ENCODE measurements around the gene TRAPPC5. TPM values are rescaled to one million over a fixed set of nuclear protein-coding genes. Genes with fewer than 3 reads are reported as not detected.
A peak's percentile ranks its signal among the peaks of the same experiment; 100 is the strongest.

Gene TRAPPC5
- polyA plus RNA-seq, 3 donors from 2014 or later: 109 to 217 (median 115) TPM

DNA sequence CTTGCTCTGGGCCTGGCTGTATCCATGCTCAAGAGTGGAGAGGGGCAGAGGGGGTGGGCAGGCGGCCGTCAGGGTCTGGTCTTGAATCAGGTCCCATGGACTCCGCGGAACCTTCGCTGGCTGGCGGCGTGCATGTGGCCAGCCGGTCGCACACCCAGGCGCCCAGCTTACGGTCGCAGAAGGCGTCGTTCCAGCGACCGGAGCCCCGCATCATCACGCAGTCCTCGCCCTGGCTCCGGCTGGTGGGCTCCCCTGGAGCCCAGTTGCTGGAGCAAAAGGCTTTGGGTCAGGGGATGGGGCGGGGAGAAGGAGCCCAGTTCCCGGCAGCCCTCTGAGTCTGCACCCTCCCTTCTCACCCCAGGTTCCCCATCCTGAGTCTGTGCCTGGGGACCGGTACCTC lies 8.5 kb downstream of the TRAPPC5 start:
- peaks cover 0 to 7% of the 10 kb centered on the region in 2 donors for H3K4me1 Mint-ChIP-seq
- no peak for DNase-seq

DNA sequence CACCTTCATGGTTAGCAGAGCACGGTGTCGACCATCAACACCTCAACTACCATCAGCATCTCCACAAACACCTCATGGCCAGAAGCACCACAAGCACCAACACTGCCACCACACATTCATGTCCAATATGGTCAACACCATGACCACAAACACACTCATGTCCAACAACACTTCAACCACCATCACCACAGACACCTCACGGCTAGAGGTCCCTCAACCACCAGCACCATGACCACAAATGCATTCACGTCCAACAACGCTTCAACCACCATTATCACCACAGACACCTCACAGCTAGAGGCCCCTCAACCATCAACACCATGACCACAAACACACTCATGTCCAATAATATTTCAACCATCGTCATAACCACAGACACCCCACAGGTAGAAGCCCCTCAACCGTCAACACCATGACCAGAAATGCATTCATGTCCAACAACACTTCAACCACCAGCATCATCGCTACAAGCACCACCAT lies 10.2 kb downstream of the TRAPPC5 start:
- H3K4me3 Mint-ChIP-seq: no peak overlapping the region
- H3K27me3 Mint-ChIP-seq (ENCODE audit: low read depth in 3 of 3): peaks cover 14 to 48% (median 36%) of the 10 kb centered on the region in 3 donors
- H3K4me1 Mint-ChIP-seq: peaks cover 0 to 9% of the 10 kb centered on the region in 2 donors
- DNase-seq: peak; percentile 76 to 83 (median 81)
- H3K9me3 Mint-ChIP-seq: peaks cover 0 to 1% (median 0%) of the 10 kb centered on the region in 6 donors
- no peak overlapping the region for H3K27ac Mint-ChIP-seq
- no peaks in the 10 kb centered on the region for H3K36me3 Mint-ChIP-seq

More for the DNA sequence above, 8.5 kb downstream of the TRAPPC5 start:
- Mint-ChIP-seq H3K27ac (peak overlapping the region in 2 of 6 donors; percentile 10 to 22), H3K27me3 (ENCODE audit: low read depth in 3 of 3) (peaks cover 7 to 33% (median 25%) of the 10 kb centered on the region in 3 donors), H3K9me3 (peaks cover 0 to 1% (median 0%) of the 10 kb centered on the region in 6 donors), H3K4me3 (no peak overlapping the region), H3K36me3 (peaks cover 0 to 3% (median 0%) of the 10 kb centered on the region in 3 donors)

DNA sequence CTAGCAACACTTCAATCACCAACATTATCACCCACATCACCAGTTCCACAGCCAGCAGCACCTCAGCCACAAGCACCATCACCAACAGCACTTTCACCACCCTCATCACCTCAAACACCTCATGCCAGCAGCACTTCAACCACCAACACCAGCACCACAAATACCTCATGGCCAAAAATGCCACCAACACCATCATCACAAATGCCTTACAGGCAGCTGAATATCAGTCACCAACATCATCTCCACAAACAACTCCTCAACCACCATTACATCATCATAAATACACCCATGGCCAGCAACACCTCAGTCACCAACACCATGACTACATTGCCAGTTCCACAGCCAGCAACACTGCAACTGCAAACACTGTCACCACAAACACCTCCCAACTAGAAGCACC lies 10.9 kb downstream of the TRAPPC5 start:
- Mint-ChIP-seq H3K36me3 (no peaks in the 10 kb centered on the region), H3K27me3 (ENCODE audit: low read depth in 3 of 3) (peaks cover 14 to 48% (median 40%) of the 10 kb centered on the region in 3 donors), H3K9me3 (peaks cover 0 to 1% (median 0%) of the 10 kb centered on the region in 6 donors), H3K27ac (no peak overlapping the region), H3K4me3 (no peak overlapping the region), H3K4me1 (peaks cover 0 to 9% of the 10 kb centered on the region in 2 donors)
- peak; percentile 71 to 77 (median 74) for DNase-seq

DNA sequence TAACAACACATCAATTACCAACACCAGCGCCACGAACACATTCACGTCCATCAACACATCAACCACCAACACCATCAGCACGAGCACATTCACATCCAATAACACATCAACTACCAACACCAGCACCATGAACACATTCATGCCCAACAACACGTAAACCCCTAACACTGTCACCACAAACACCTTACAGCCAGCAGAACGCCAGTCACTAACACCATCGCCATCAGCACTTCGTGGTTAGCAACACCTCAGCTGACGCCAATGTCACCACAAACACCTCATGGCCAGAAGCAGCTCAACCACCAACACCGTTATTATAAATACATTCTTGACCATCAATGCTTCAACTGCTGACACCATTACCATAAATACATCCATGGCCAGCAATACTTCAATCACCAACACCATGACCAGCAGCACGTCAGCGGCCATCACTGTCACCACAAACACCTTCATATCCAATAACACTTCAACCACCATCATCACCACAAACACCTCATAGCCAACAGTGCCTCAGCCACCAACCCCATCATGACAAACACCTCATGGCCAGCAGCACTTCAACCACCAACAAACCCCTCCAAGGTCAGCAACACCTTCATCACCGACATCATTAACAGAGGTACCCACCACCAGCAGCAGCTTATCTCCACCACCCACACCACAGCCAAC lies 11.9 kb downstream of the TRAPPC5 start:
- no peaks in the 10 kb centered on the region for H3K36me3 Mint-ChIP-seq
- peak; percentile 78 to 82 (median 80) for DNase-seq
- H3K9me3 Mint-ChIP-seq: peaks cover 0 to 1% (median 0%) of the 10 kb centered on the region in 6 donors
- peaks cover 0 to 9% of the 10 kb centered on the region in 2 donors for H3K4me1 Mint-ChIP-seq
- no peak overlapping the region for H3K4me3 Mint-ChIP-seq
- peaks cover 18 to 44% (median 37%) of the 10 kb centered on the region in 3 donors for H3K27me3 Mint-ChIP-seq (ENCODE audit: low read depth in 3 of 3)
- H3K27ac Mint-ChIP-seq: no peak overlapping the region

DNA sequence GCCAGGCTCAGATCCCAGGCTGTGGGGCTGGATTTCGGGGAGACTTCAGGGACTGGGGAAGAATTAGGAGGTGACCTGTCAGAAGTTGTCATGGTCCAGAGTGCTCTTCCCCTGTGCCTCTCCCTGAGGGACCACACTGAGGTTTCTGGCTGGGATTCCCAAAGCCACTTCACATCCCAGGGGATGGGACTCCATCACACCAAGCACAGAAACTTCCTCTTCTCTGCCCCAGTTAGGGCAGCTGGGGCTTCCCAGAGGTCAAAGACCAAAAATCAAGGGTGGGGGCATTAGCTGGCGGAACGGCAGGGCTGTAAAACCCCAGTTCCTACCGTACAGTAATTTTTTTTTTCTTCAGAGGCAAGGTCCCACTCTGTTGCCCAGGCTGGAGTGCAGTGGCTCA lies 13.9 kb downstream of the TRAPPC5 start:
- H3K4me1 Mint-ChIP-seq: peaks cover 0 to 9% of the 10 kb centered on the region in 2 donors
- no peaks in the 10 kb centered on the region for H3K9me3 Mint-ChIP-seq
- no peaks in the 10 kb centered on the region for H3K36me3 Mint-ChIP-seq
- no peak overlapping the region for H3K4me3 Mint-ChIP-seq
- peak overlapping the region in 3 of 6 donors; percentile 18 to 73 (median 54) for H3K27ac Mint-ChIP-seq
- H3K27me3 Mint-ChIP-seq (ENCODE audit: low read depth in 3 of 3): peaks cover 22 to 33% (median 27%) of the 10 kb centered on the region in 3 donors
- DNase-seq: no peak

DNA sequence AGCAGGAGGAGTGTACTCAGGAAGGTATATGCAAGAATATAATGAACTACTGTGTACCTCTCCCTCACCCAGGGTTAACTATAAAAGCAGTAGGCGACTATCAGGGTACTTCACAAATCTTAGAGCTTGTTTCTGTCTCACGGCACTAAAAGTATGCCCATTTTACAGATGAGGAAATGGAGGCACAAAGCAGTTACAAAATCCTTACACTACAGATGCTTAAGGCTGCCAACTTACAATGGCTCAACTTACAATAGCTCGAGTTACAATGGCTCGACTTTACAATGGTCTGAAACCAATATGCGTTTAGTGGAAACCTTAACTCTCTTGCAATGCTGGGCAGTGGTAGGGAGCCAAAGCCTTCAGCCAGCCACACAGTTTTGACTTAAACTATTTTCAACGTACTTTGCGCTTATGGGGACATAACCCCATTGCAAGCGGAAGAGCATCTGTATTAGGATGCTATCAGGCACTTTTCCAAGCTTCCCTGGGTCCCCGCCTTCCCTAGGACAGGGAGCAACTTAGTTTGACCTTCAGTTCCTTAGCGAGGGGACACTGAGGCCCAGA lies 17.2 kb downstream of the TRAPPC5 start:
- Mint-ChIP-seq H3K4me3 (no peak overlapping the region), H3K9me3 (peaks cover 0 to 2% (median 0%) of the 10 kb centered on the region in 6 donors), H3K27me3 (ENCODE audit: low read depth in 3 of 3) (peaks cover 19 to 33% (median 25%) of the 10 kb centered on the region in 3 donors), H3K36me3 (no peaks in the 10 kb centered on the region), H3K27ac (no peak overlapping the region), H3K4me1 (peaks cover 0 to 5% of the 10 kb centered on the region in 2 donors)
- DNase-seq: no peak

DNA sequence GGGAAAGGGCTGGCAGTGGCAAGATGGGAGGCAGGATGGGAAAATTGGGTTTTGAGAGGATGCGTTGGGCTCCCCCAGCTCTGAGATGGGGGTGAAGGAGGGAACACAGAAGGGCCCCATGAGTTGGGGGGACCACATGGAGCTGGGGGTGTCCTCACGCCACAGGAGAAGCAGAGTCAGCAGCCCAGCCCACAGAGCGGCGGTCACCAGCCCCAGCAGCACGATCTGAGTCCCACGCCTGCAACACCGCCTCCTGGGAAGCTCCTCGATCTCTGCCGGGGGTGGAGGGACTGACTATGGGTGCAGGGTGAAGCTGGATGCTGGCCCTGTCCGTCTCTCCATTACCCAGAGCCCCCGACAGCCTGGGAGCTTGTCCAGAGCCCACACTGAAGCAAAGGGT lies 17.9 kb downstream of the TRAPPC5 start:
- no peak overlapping the region for H3K27ac Mint-ChIP-seq
- H3K4me3 Mint-ChIP-seq: no peak overlapping the region
- peaks cover 0 to 2% (median 0%) of the 10 kb centered on the region in 6 donors for H3K9me3 Mint-ChIP-seq
- H3K4me1 Mint-ChIP-seq: peaks cover 0 to 2% of the 10 kb centered on the region in 2 donors
- H3K36me3 Mint-ChIP-seq: no peaks in the 10 kb centered on the region
- H3K27me3 Mint-ChIP-seq (ENCODE audit: low read depth in 3 of 3): peaks cover 19 to 33% (median 25%) of the 10 kb centered on the region in 3 donors
- DNase-seq: no peak

DNA sequence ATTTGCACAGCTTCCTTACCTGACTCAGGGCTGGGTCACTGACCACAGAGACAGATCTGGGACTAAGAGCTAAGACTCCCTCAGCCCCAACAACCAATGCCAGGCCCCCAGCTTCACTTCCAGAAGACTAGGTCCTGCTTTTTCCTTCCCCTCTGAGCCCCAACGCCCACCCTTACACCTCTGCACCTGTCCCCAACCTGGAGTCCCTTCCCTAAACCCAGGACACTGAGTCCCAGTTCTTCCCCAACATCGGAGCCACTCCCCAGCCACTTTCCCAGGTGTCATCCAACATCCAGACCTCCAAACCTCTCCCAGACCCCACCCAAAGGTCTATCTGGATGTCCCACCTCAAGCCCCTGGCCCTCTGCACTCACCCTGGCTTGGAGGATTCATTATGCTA lies 18.4 kb downstream of the TRAPPC5 start:
- H3K36me3 Mint-ChIP-seq: no peaks in the 10 kb centered on the region
- no peak overlapping the region for H3K27ac Mint-ChIP-seq
- H3K4me3 Mint-ChIP-seq: no peak overlapping the region
- peaks cover 0 to 2% of the 10 kb centered on the region in 2 donors for H3K4me1 Mint-ChIP-seq
- DNase-seq: no peak
- peaks cover 0 to 2% (median 0%) of the 10 kb centered on the region in 6 donors for H3K9me3 Mint-ChIP-seq
- peaks cover 19 to 33% (median 25%) of the 10 kb centered on the region in 3 donors for H3K27me3 Mint-ChIP-seq (ENCODE audit: low read depth in 3 of 3)

DNA sequence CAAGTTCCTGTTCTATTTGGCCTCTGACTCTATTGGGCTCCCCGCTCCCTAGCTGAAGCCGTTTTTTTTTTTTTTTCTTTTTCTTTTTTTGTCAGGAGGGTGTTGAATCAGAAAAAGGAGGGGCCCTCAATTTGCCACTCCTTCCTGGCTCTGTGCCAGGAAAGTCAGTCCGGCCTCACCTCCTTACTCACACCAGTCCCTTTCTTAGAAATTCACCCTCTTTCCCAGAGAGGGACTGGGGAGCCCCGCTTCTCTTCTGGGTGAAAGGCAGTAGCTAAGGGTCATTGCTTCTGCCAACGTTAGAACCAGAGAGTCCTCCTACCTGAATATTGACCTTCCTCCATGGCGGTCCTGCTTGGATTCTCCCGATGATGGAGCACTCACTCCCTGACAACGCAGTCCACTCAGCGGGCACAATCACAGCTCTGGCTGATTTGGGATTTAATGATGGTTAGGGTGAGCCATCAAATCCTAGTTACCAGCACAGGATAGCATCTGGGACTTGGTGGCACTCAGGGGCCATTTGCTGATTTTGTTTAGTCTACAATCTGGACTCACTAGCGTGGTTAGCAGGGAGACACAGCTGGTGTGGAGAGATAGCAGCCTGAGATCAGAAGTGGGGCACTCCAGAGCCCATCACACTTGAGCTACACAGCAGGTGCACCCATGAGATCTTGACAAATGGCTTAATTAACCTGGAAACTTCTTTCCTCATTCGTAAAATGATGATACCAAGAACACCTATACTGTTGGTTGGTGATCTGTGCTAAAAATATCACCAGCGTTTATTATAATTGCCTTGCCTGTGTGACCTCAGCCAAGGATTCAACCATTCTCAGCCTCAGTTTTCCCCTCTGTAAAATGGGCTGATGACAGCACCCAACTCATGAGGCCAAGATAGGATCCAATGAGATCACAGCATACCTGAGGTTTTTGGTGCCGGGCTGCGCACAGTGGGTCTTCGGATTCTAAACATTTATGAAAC lies 19.1 kb downstream of the TRAPPC5 start:
- no peak overlapping the region for H3K4me3 Mint-ChIP-seq
- H3K36me3 Mint-ChIP-seq: no peaks in the 10 kb centered on the region

DNA sequence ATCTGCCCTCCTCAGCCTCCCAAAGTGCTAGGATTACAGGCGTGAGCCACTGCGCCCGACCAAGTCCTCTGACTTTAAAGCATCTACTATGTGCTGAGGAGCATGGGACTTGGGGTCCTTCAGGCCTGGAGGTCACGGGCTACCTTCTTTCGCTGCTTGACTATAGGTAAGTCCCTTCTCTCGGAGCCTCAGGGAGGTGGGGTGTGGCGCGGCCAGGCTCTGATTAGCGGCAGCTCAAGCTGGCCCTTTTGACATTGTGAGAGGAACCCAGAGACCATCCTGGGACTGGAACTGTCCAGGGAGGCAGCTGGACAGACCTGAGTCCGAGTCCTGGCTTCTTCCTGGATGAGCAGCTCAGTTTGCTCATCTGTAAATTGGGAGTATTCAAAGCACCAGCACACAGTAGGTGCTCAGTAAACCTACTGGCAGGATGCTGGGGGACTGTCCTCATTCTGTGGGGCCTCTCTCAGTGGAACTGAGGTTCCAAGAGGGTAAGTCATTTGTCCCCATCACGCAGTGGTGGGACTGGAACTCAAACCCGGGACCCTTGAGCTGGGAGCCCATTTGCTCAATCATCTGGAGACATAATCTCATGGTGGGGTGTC lies 20.5 kb downstream of the TRAPPC5 start:
- Mint-ChIP-seq H3K27me3 (ENCODE audit: low read depth in 3 of 3) (peaks cover 12 to 18% (median 17%) of the 10 kb centered on the region in 3 donors), H3K36me3 (no peaks in the 10 kb centered on the region), H3K4me1 (peaks cover 7 to 8% of the 10 kb centered on the region in 2 donors), H3K9me3 (peaks cover 0 to 2% (median 0%) of the 10 kb centered on the region in 6 donors), H3K27ac (no peak overlapping the region), H3K4me3 (no peak overlapping the region)
- no peak for DNase-seq

More for the DNA sequence above, 19.1 kb downstream of the TRAPPC5 start:
- H3K4me1 Mint-ChIP-seq: peaks cover 0 to 2% of the 10 kb centered on the region in 2 donors
- DNase-seq: no peak
- peaks cover 17 to 26% (median 24%) of the 10 kb centered on the region in 3 donors for H3K27me3 Mint-ChIP-seq (ENCODE audit: low read depth in 3 of 3)
- H3K27ac Mint-ChIP-seq: no peak overlapping the region
- peaks cover 0 to 2% (median 0%) of the 10 kb centered on the region in 6 donors for H3K9me3 Mint-ChIP-seq

DNA sequence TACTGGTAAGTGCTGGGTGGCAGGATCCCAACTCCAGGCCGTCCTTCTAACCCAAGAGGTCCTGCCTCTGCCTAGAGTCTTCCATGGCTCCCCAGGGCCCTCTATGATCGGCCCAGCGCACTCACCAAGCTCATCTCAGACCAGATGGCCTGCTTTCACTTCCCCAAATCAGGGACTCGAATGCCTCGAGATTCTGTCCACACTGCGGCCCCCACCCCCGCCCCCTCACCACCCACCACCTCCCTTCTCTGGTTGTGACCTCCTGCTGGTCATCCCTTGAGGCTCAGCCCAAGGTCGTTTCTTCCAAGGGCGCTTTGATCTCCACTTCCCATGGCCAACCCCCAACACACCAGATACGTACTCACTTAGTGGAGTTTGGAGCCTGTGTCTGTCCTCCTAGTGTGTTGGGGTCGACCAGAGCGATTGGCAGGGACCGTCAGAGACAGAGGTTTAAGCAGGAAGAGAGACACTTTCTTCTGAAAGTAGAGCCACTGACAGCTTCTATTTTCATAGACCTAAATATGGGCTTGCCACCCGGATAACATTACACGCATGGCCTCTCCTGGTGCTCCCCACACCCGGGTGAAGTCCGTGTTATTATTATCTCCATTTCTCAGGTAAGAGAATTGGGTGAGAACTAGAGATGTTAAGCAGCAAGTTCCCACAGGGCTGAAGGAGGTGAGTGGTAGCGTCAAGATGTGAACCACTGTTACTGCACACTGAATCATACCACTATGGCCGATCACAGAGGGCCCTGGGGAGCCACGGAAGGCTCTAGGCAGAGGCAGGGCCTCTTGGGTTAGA lies 21.2 kb downstream of the TRAPPC5 start, which contains the start of gene FCER2:
Gene FCER2 (minus strand): TSS at position 478 of the 804 bp plus-strand sequence. CDS start 2,371 bp downstream, outside the sequence.
- Mint-ChIP-seq H3K27me3 (ENCODE audit: low read depth in 3 of 3) (peaks cover 10 to 22% (median 17%) of the 10 kb centered on the region in 3 donors), H3K4me3 (no peak within 1 kb of the TSS), H3K36me3 (no peaks in the 10 kb centered on the region), H3K9me3 (peaks cover 0 to 2% (median 0%) of the 10 kb centered on the region in 6 donors), H3K27ac (no peak within 1 kb of the TSS), H3K4me1 (peaks cover 14 to 15% of the 10 kb centered on the region in 2 donors)
- no peak for DNase-seq

DNA sequence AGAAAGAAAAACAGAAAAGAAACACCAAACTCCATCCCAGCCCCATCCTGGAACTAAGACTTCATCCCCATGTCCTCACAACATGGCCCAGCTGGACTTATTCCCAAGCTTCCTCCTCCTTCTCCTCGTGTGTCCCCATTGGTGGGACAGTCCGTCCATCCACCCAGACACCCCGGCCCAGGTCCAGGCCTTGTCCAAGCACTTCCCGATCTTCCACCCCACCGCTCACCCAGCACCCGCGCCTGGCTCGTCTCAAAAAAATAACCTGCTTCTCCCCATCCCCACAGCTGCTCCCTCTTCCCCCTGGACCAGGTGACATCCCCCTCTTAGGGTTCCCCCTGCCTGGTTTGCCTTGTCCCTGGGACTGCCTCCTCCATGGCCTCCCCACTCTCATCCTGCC lies 22.7 kb downstream of the TRAPPC5 start:
- H3K4me3 Mint-ChIP-seq: no peak overlapping the region
- peaks cover 5 to 18% (median 7%) of the 10 kb centered on the region in 3 donors for H3K27me3 Mint-ChIP-seq (ENCODE audit: low read depth in 3 of 3)
- H3K9me3 Mint-ChIP-seq: peaks cover 0 to 2% (median 0%) of the 10 kb centered on the region in 6 donors
- no peak overlapping the region for H3K27ac Mint-ChIP-seq
- H3K4me1 Mint-ChIP-seq: peaks cover 15% of the 10 kb centered on the region in 2 donors
- DNase-seq: no peak
- no peaks in the 10 kb centered on the region for H3K36me3 Mint-ChIP-seq
